ENCODE results near the gene CLCN7. TPM values are rescaled to one million over a fixed set of nuclear protein-coding genes. Genes with fewer than 3 reads are reported as not detected.

CLCN7 gene
- total and polyA plus RNA-seq, 2 of the 4 experiments (the other 2 are of a cell fraction): 10.8 to 45.2 TPM

DNA sequence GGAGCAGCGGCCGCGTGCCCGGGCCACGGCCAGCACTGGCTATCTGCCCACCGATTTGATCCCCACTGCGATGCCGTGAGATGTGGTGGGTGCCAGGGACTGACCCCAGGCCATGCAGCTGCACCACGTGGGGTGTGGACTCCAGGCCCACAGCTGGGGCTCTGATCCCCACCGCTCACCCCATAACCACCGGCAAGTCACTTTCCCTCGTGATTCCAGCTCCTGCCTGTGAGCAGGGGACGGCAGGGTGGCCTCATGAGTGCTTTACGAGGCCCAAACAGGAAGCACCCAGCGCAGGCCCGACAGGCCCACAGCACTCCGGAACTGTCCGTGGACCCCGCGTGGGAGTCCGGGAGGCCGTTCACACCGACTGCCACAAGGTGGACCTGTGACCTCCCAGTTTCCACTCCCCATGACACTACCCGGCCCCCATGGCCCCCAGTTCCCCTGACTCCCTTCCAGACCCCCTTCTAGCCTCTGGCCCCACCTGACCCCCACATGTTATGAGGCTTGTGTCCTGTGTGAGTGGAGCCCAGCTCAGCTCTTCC, 13.3 kb upstream of the CLCN7 start:
- no TSS peak for BruUV-seq (replicated peaks)
- no peaks in the 10 kb centered on the region for H3K9me3 ChIP-seq (ENCODE audit: control insufficient read depth, insufficient read depth, low read length)
- no peaks in the 10 kb centered on the region for H3K36me3 ChIP-seq (ENCODE audit: control insufficient read depth, insufficient read depth, low read length)
- H2BK120ac ChIP-seq (ENCODE audit: low read depth, low read length): no peak overlapping the region
- no peak overlapping the region for H3K56ac ChIP-seq (ENCODE audit: extremely low read depth, insufficient read depth, low read length)
- no peak overlapping the region for H4K5ac ChIP-seq (ENCODE audit: low read depth, low read length)
- intact Hi-C loops (cut with micrococcal nuclease): no loop called here
- ChIA-PET POLR2A (ENCODE audit: unreplicated experiment) (no interaction called here), CTCF (no interaction called here)
- peaks cover 7% of the 10 kb centered on the region for H3K9me1 ChIP-seq (ENCODE audit: insufficient read depth, low read length)
- no peak for ATAC-seq (ENCODE audit: low read depth)
- H2AK5ac ChIP-seq (ENCODE audit: low read depth, low read length): no peak overlapping the region
- H3K14ac ChIP-seq (replicated peaks; ENCODE audit: low read depth, low read length): no peak overlapping the region
- no peak for TF ChIP-seq NFE2L2 (IDR thresholded peaks at IDR 0.05; ENCODE audit: low read depth, low read length)
- TF ChIP-seq CHD1 (IDR thresholded peaks at IDR 0.05; ENCODE audit: low read depth, low read length): no peak
- TF ChIP-seq RFX5 (IDR thresholded peaks at IDR 0.05; ENCODE audit: low read depth, low read length): no peak
- TF ChIP-seq FOS (IDR thresholded peaks at IDR 0.05; ENCODE audit: low read depth, low read length): no peak
- TF ChIP-seq, protein P1, sequence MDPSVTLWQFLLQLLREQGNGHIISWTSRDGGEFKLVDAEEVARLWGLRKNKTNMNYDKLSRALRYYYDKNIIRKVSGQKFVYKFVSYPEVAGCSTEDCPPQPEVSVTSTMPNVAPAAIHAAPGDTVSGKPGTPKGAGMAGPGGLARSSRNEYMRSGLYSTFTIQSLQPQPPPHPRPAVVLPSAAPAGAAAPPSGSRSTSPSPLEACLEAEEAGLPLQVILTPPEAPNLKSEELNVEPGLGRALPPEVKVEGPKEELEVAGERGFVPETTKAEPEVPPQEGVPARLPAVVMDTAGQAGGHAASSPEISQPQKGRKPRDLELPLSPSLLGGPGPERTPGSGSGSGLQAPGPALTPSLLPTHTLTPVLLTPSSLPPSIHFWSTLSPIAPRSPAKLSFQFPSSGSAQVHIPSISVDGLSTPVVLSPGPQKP (IDR thresholded peaks at IDR 0.05; ENCODE audit: borderline replicate concordance, low read depth, low read length): no peak
- no peak for TF ChIP-seq RAD21 (IDR thresholded peaks at IDR 0.05; ENCODE audit: low read length)
- TF ChIP-seq, protein P2, sequence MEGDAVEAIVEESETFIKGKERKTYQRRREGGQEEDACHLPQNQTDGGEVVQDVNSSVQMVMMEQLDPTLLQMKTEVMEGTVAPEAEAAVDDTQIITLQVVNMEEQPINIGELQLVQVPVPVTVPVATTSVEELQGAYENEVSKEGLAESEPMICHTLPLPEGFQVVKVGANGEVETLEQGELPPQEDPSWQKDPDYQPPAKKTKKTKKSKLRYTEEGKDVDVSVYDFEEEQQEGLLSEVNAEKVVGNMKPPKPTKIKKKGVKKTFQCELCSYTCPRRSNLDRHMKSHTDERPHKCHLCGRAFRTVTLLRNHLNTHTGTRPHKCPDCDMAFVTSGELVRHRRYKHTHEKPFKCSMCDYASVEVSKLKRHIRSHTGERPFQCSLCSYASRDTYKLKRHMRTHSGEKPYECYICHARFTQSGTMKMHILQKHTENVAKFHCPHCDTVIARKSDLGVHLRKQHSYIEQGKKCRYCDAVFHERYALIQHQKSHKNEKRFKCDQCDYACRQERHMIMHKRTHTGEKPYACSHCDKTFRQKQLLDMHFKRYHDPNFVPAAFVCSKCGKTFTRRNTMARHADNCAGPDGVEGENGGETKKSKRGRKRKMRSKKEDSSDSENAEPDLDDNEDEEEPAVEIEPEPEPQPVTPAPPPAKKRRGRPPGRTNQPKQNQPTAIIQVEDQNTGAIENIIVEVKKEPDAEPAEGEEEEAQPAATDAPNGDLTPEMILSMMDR (conservative IDR thresholded peaks at IDR 0.05; ENCODE audit: low read depth, low read length): no peak
- TF ChIP-seq POLR2A (IDR thresholded peaks at IDR 0.05; ENCODE audit: low read depth, low read length): no peak
- TF ChIP-seq SMC3 (IDR thresholded peaks at IDR 0.05; ENCODE audit: low read depth, low read length): no peak
- TF ChIP-seq BHLHE40 (IDR thresholded peaks at IDR 0.05; ENCODE audit: low read depth, low read length): no peak
- TF ChIP-seq MAFK (IDR thresholded peaks at IDR 0.05; ENCODE audit: low read depth, low read length): no peak
- TF ChIP-seq RCOR1 (IDR thresholded peaks at IDR 0.05; ENCODE audit: insufficient replicate concordance, low read length): no peak
- no peak for TF ChIP-seq MAZ (IDR thresholded peaks at IDR 0.05; ENCODE audit: borderline replicate concordance, low read depth, low read length)
- TF ChIP-seq MXI1 (IDR thresholded peaks at IDR 0.05; ENCODE audit: borderline replicate concordance, low read depth, low read length): no peak
- H3K27ac ChIP-seq (ENCODE audit: insufficient read depth, low read length): no peak overlapping the region
- no peak overlapping the region for H3K4me3 ChIP-seq (ENCODE audit: insufficient read depth, low read depth, low read length)
- H3K4ac ChIP-seq (ENCODE audit: low read depth, low read length): no peak overlapping the region
- no peak overlapping the region for H2AFZ ChIP-seq (replicated peaks; ENCODE audit: low read length, poor library complexity)
- H3K4me2 ChIP-seq (ENCODE audit: low read depth, low read length): no peak overlapping the region
- peaks cover 0 to 7% of the 10 kb centered on the region in 2 experiments; a peak in 2 of 4 replicates for H3K79me1 ChIP-seq (ENCODE audit: low read depth in 1 of 2, low read length in 2 of 2)
- no peak overlapping the region for H4K91ac ChIP-seq (ENCODE audit: insufficient read depth, low read depth, low read length)
- peaks cover 4% of the 10 kb centered on the region; the same call in 1 of the 2 replicates for H3K27me3 ChIP-seq (ENCODE audit: control insufficient read depth, insufficient read depth, low read length)
- peaks cover 4% of the 10 kb centered on the region for H3K4me1 ChIP-seq (ENCODE audit: control insufficient read depth, insufficient read depth, low read length)
- H2BK20ac ChIP-seq (ENCODE audit: low read depth, low read length): no peak overlapping the region
- H4K8ac ChIP-seq (ENCODE audit: low read depth in 2 of 2, low read length in 2 of 2): no peak overlapping the region
- H2BK5ac ChIP-seq (ENCODE audit: low read depth, low read length, poor library complexity, severe bottlenecking): no peak overlapping the region
- H3K23ac ChIP-seq (ENCODE audit: low read depth, low read length): no peak overlapping the region
- in situ Hi-C loops (cut with MboI; ENCODE audit: low sequenced_read_pairs): no loop called here
- dilution Hi-C loops (cut with HindIII; ENCODE audit: low sequenced_read_pairs, unreplicated experiment): no loop called here
- H2BK15ac ChIP-seq (ENCODE audit: low read depth, low read length): no peak overlapping the region
- no peak for DNase-seq
- no peak overlapping the region for H3K9ac ChIP-seq (ENCODE audit: low read depth, low read length)
- H2AK9ac ChIP-seq (replicated peaks; ENCODE audit: low read depth, low read length, poor library complexity): no peak overlapping the region
- WGBS, 2 experiments (ENCODE audit: extremely low coverage in 2 of 2, insufficient read length in 1 of 2): 77% methylated on average over 6 of the region's 24 CpGs; no CpG with 5 or more reads in 1 of the 2 experiments
- no peak overlapping the region for H3K18ac ChIP-seq (ENCODE audit: low read depth, low read length)
- no peaks in the 10 kb centered on the region for H4K20me1 ChIP-seq (ENCODE audit: insufficient read depth, low read length)

Data from IMR-90 (cell line).